Measurements from ENCODE around the gene AFF3. TPM values are rescaled to one million over a fixed set of nuclear protein-coding genes. Genes with fewer than 3 reads are reported as not detected.

The AFF3 gene
- total and polyA plus RNA-seq, 10 of the 15 experiments (the other 5 are each of a cell fraction or from before 2014, with no cell fraction given) = 0.26 to 5.5 (median 3.0) TPM

DNA sequence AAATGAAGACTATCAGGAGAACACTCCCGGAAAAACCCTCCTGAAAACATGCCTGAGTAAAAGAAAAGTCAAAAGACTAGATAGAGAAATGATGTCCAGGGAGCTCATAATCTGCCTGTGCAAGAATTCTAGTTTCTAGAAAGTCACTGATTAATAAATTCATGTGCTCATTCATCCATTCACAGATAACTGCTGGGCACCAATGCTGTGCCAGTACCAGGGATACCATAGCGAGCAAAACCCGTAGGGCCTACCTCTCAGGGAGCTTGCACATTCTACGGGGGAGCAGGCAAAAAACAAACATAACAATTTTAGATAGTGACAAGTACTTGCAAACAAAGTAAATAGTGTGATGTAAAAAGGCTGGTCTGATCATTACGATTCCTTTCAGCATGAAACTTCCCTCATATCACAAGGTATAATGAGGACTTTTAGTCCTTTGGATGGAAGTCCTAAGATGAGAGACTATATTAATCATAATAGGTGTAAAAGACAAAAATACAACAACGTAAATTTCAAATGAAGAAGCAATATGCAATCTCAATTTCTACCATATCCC lies 289.9 kb downstream of the AFF3 start:
- ATAC-seq (no peak), FAIRE-seq (no peak)
- CTCF ChIA-PET = no interaction called here
- TF ChIP-seq PAX8 (IDR thresholded peaks at IDR 0.05) = no peak
- TF ChIP-seq, protein P1, sequence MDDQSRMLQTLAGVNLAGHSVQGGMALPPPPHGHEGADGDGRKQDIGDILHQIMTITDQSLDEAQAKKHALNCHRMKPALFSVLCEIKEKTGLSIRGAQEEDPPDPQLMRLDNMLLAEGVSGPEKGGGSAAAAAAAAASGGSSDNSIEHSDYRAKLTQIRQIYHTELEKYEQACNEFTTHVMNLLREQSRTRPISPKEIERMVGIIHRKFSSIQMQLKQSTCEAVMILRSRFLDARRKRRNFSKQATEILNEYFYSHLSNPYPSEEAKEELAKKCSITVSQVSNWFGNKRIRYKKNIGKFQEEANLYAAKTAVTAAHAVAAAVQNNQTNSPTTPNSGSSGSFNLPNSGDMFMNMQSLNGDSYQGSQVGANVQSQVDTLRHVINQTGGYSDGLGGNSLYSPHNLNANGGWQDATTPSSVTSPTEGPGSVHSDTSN (IDR thresholded peaks at IDR 0.05; ENCODE audit: insufficient replicate concordance, low read depth, low read length) = no peak
- TF ChIP-seq RB1 (IDR thresholded peaks at IDR 0.05; ENCODE audit: borderline replicate concordance) = no peak
- no peak for TF ChIP-seq TARDBP (IDR thresholded peaks at IDR 0.05; ENCODE audit: borderline replicate concordance)
- no peak for TF ChIP-seq RCOR1 (conservative IDR thresholded peaks at IDR 0.05; ENCODE audit: low read depth, low read length)
- TF ChIP-seq BHLHE40 (IDR thresholded peaks at IDR 0.05; ENCODE audit: borderline replicate concordance in 1 of 2, low read depth in 2 of 2, low read length in 1 of 2) = no peak
- TF ChIP-seq, protein P2, sequence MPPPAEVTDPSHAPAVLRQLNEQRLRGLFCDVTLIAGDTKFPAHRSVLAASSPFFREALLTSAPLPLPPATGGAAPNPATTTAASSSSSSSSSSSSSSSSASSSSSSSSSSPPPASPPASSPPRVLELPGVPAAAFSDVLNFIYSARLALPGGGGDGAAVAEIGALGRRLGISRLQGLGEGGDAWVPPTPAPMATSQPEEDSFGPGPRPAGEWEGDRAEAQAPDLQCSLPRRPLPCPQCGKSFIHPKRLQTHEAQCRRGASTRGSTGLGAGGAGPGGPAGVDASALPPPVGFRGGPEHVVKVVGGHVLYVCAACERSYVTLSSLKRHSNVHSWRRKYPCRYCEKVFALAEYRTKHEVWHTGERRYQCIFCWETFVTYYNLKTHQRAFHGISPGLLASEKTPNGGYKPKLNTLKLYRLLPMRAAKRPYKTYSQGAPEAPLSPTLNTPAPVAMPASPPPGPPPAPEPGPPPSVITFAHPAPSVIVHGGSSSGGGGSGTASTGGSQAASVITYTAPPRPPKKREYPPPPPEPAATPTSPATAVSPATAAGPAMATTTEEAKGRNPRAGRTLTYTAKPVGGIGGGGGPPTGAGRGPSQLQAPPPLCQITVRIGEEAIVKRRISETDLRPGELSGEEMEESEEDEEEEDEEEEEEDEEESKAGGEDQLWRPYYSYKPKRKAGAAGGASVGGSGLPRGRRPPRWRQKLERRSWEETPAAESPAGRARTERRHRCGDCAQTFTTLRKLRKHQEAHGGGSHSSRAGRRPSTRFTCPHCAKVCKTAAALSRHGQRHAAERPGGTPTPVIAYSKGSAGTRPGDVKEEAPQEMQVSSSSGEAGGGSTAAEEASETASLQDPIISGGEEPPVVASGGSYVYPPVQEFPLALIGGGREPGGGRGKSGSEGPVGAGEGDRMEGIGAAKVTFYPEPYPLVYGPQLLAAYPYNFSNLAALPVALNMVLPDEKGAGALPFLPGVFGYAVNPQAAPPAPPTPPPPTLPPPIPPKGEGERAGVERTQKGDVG (CRISPR knock-in tag; IDR thresholded peaks at IDR 0.05) = no peak
- TF ChIP-seq ZNF622 (IDR thresholded peaks at IDR 0.05) = no peak
- TF ChIP-seq FOXM1 (IDR thresholded peaks at IDR 0.05; ENCODE audit: low read depth, low read length) = no peak
- no peak for TF ChIP-seq DPF2 (IDR thresholded peaks at IDR 0.05)
- TF ChIP-seq ZBED1 (IDR thresholded peaks at IDR 0.05; ENCODE audit: borderline replicate concordance) = no peak
- TF ChIP-seq, protein P3, sequence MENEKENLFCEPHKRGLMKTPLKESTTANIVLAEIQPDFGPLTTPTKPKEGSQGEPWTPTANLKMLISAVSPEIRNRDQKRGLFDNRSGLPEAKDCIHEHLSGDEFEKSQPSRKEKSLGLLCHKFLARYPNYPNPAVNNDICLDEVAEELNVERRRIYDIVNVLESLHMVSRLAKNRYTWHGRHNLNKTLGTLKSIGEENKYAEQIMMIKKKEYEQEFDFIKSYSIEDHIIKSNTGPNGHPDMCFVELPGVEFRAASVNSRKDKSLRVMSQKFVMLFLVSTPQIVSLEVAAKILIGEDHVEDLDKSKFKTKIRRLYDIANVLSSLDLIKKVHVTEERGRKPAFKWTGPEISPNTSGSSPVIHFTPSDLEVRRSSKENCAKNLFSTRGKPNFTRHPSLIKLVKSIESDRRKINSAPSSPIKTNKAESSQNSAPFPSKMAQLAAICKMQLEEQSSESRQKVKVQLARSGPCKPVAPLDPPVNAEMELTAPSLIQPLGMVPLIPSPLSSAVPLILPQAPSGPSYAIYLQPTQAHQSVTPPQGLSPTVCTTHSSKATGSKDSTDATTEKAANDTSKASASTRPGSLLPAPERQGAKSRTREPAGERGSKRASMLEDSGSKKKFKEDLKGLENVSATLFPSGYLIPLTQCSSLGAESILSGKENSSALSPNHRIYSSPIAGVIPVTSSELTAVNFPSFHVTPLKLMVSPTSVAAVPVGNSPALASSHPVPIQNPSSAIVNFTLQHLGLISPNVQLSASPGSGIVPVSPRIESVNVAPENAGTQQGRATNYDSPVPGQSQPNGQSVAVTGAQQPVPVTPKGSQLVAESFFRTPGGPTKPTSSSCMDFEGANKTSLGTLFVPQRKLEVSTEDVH (IDR thresholded peaks at IDR 0.05; ENCODE audit: low read depth, partially characterized antibody) = no peak
- TF ChIP-seq MYB (IDR thresholded peaks at IDR 0.05; ENCODE audit: borderline replicate concordance, low read depth, low read length) = no peak
- TF ChIP-seq NFYA (IDR thresholded peaks at IDR 0.05; ENCODE audit: borderline replicate concordance, low read depth, low read length) = no peak

More for the DNA sequence above, 289.9 kb downstream of the AFF3 start:
- 23% methylated on average over 6 of the region's 6 CpGs for WGBS (ENCODE audit: insufficient coverage, insufficient replicate concordance, low lambda C conversion rate, missing lambda C conversion rate)
- Histone ChIP-seq H3K4me3 (no peak overlapping the region), H3K4me1 (ENCODE audit: control insufficient read depth, insufficient read depth, low read length) (no peaks in the 10 kb centered on the region), H3K9me3 (replicated peaks; ENCODE audit: control insufficient read depth, insufficient read depth, low read length) (no peaks in the 10 kb centered on the region), H2AFZ (ENCODE audit: control insufficient read depth, low read depth, low read length) (no peak overlapping the region), H3K9ac (ENCODE audit: control insufficient read depth, insufficient read depth, low read length) (no peak overlapping the region), H4K20me1 (ENCODE audit: control insufficient read depth, insufficient read depth) (no peaks in the 10 kb centered on the region), H3K27ac (ENCODE audit: control insufficient read depth, insufficient read depth) (no peak overlapping the region), H3K79me2 (ENCODE audit: control insufficient read depth, insufficient read depth, low read length) (no peaks in the 10 kb centered on the region), H3K27me3 (replicated peaks in 1 of 2; ENCODE audit: control insufficient read depth in 2 of 2, insufficient read depth in 2 of 2, low read length in 1 of 2) (no peaks in the 10 kb centered on the region), H3K4me2 (ENCODE audit: control insufficient read depth, insufficient read depth) (no peak overlapping the region), H3K36me3 (ENCODE audit: control insufficient read depth in 2 of 2, insufficient read depth in 2 of 2, low read length in 1 of 2) (no peaks in the 10 kb centered on the region)
- ChIA-PET SMC1A (ENCODE audit: uncharacterized antibody, unreplicated experiment) (no interaction called here), POLR2A (no interaction called here), RAD21 (ENCODE audit: unreplicated experiment) (no interaction called here)
- no TSS peak for BruUV-seq (replicated peaks)
- no peak for DNase-seq (ENCODE audit: low read depth, low spot score)
- in situ Hi-C loops (cut with MboI) = no loop called here
- intact Hi-C loops (cut with micrococcal nuclease; ENCODE audit: unreplicated experiment) = no loop called here

Measured in GM12878 (cell line).